Uterus (tissue), 2 donors: ENCODE measurements around the gene ARHGEF10L.

ENCODE experiments used
- CTCF ChIP-seq, 4 experiments: fragments of 200-600 bp in 2 of 4; fragments of 450-650 bp in 2 of 4; sonication (generic) in 2 of 4; IDR thresholded peaks; one replicate each; pipeline ENCODE4 v1.5.1; 2016 to 2019; ENCODE audit warnings: antibody characterized with exemption in 4 of 4, mild to moderate bottlenecking in 2 of 4, moderate library complexity in 1 of 4
- POLR2A ChIP-seq, 2 donors: fragments of 450-650 bp; IDR thresholded peaks; one replicate each; pipeline ENCODE4 v1.6.1; 2016; ENCODE audit warnings: antibody characterized with exemption in 2 of 2, mild to moderate bottlenecking in 1 of 2, moderate library complexity in 1 of 2

- TF ChIP-seq CTCF (IDR thresholded peaks at IDR 0.05) (no peak), POLR2A (IDR thresholded peaks at IDR 0.05) (no peak)
Observed at GRCh38 chr1:17607644-17608581, 68.4 kb downstream of the ARHGEF10L start.
